Karpas-422 (cell line): ENCODE measurements around the gene DYNC1I1. TPM values are rescaled to one million over a fixed set of nuclear protein-coding genes. Genes with fewer than 3 reads are reported as not detected.
"Not testable (repeated sequence)": the region's sequence is repeated elsewhere in the genome, so short reads cannot be mapped to it uniquely, and the experiment has no call there.

Experiments
- DNase-seq: peaks from one replicate; pipeline ENCODE4 v3.0.0-alpha.2; 2015
- H2AFZ ChIP-seq: fragments of 200-600 bp; sonication (generic); 2 replicates; pipeline ENCODE4 v1.6.1; 2014; ENCODE audit warnings: antibody characterized with exemption, low read length, mixed read lengths
- H3K27ac ChIP-seq: fragments of 200-600 bp; sonication (generic); 2 replicates; pipeline ENCODE4 v1.5.1; 2014; ENCODE audit warnings: mild to moderate bottlenecking, low read length, moderate library complexity
- H3K27me3 ChIP-seq: fragments of 200-600 bp; sonication (generic); 2 replicates; pipeline ENCODE4 v1.6.1; 2014; ENCODE audit warnings: low read length, mixed read lengths
- H3K36me3 ChIP-seq: fragments of 200-600 bp; sonication (generic); 2 replicates; pipeline ENCODE4 v1.6.1; 2014; ENCODE audit warnings: low read length, mixed read lengths; ENCODE audit not compliant: insufficient read depth
- H3K4me1 ChIP-seq: fragments of 200-600 bp; sonication (generic); 2 replicates; pipeline ENCODE4 v1.6.1; 2014; ENCODE audit warnings: mild to moderate bottlenecking, low read length, mixed read lengths
- H3K4me2 ChIP-seq: fragments of 200-600 bp; sonication (generic); 2 replicates; pipeline ENCODE4 v1.6.1; 2014; ENCODE audit warnings: low read length, low read depth, mild to moderate bottlenecking; ENCODE audit not compliant: poor library complexity, severe bottlenecking
- H3K4me3 ChIP-seq: fragments of 200-600 bp; sonication (generic); 2 replicates; pipeline ENCODE4 v1.5.1; 2014; ENCODE audit warnings: mild to moderate bottlenecking, antibody characterized with exemption, low read length, mixed read lengths
- H3K79me2 ChIP-seq: fragments of 200-600 bp; sonication (generic); 2 replicates; pipeline ENCODE4 v1.6.1; 2014; ENCODE audit warnings: mild to moderate bottlenecking, low read length, mixed read lengths
- H3K9ac ChIP-seq: fragments of 200-600 bp; sonication (generic); 2 replicates; pipeline ENCODE4 v1.6.0; 2014; ENCODE audit warnings: low read length
- H3K9me2 ChIP-seq: fragments of 200-600 bp; sonication (generic), shearing (Covaris generic); replicated peaks from 2 replicates; pipeline ENCODE4 v1.6.0; 2014; ENCODE audit warnings: mild to moderate bottlenecking, low read length, moderate library complexity; ENCODE audit not compliant: insufficient read depth
- H3K9me3 ChIP-seq: fragments of 300-700, 200-600 bp; sonication (generic); 2 replicates; pipeline ENCODE4 v1.6.1; 2014; ENCODE audit warnings: low read length, mixed read lengths
- H4K20me1 ChIP-seq: fragments of 200-600 bp; sonication (generic); 2 replicates; pipeline ENCODE4 v1.6.1; 2014; ENCODE audit warnings: mild to moderate bottlenecking, antibody characterized with exemption, low read length, low read depth; ENCODE audit not compliant: insufficient read depth
- total RNA-seq: library from RNA; depleted of rRNA; stranded (reverse); fragments of >200 nt; shearing (Covaris generic); gene quantifications from 2 replicates; pipeline ENCODE4 v1.2.3, GENCODE V29; 2014; ENCODE audit warnings: low replicate concordance

DYNC1I1 gene
- total RNA-seq, 1 experiment from 2014 or later: not detected

DNA sequence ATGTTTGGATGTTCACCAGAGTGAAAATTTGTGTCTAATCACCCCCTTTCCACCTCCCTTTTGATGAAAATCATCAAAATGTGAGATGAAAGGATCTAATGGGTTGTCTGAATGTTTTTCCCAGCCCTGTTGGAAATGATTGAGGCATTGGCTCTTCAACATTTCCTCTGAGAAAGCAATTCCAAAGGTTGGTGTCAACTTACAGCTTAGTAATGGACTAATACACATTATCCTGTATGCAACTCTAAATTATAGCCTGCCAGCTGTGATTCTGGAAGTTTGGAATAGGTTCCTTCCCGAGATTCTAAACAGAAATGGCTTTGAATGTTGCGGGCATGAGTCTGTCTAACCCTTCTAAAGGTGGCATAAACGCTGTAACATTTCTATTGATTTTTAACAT lies 152.9 kb downstream of the DYNC1I1 start:
- H3K4me1 ChIP-seq: no peaks in the 10 kb centered on the region
- H3K4me3 ChIP-seq: no peak overlapping the region
- no peak overlapping the region for H3K4me2 ChIP-seq
- H3K79me2 ChIP-seq: no peaks in the 10 kb centered on the region
- no peak overlapping the region for H2AFZ ChIP-seq
- no peaks in the 10 kb centered on the region for H4K20me1 ChIP-seq
- no peak overlapping the region for H3K27ac ChIP-seq
- no peaks in the 10 kb centered on the region for H3K9me2 ChIP-seq
- no peak for DNase-seq
- no peaks in the 10 kb centered on the region for H3K9me3 ChIP-seq
- H3K9ac ChIP-seq: no peak overlapping the region
- no peaks in the 10 kb centered on the region for H3K27me3 ChIP-seq
- H3K36me3 ChIP-seq: no peaks in the 10 kb centered on the region

GRCh38 chr7:95925971-95926370 lies 153.6 kb downstream of the DYNC1I1 start:
- no peaks in the 10 kb centered on the region for H3K27me3 ChIP-seq
- no peak overlapping the region for H2AFZ ChIP-seq
- no peak overlapping the region for H3K27ac ChIP-seq
- no peak overlapping the region for H3K4me3 ChIP-seq
- no peaks in the 10 kb centered on the region for H3K9me3 ChIP-seq
- no peaks in the 10 kb centered on the region for H4K20me1 ChIP-seq
- no peak overlapping the region for H3K9ac ChIP-seq
- no peak for DNase-seq
- H3K9me2 ChIP-seq: no peaks in the 10 kb centered on the region
- H3K79me2 ChIP-seq: no peaks in the 10 kb centered on the region
- H3K4me1 ChIP-seq: no peaks in the 10 kb centered on the region
- H3K4me2 ChIP-seq: no peak overlapping the region
- no peaks in the 10 kb centered on the region for H3K36me3 ChIP-seq

DNA sequence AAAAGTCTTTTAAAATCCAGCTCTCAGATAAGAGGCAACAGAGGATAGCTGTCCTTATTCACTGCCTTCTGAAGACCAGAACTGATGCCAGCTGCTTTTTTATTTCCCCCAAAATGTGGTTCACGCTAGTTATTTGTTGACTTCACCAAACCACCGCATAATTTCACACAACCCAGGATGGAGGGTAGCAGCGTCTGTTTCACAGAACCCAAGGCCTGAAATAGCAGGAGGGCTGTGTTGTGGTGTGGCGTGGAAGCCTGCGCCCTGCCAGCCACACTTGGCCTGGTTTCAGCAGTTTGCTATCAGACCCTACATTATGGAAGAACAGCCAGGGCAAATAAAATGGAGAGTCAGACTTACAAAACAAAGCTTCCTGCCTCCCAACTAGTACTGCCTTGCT lies 155.4 kb downstream of the DYNC1I1 start:
- Histone ChIP-seq H3K4me2 (no peak overlapping the region), H3K27ac (no peak overlapping the region), H3K9ac (no peak overlapping the region), H3K4me1 (no peaks in the 10 kb centered on the region), H3K9me3 (no peaks in the 10 kb centered on the region), H3K4me3 (no peak overlapping the region), H3K36me3 (no peaks in the 10 kb centered on the region), H3K27me3 (no peaks in the 10 kb centered on the region), H3K9me2 (no peaks in the 10 kb centered on the region), H2AFZ (no peak overlapping the region), H4K20me1 (no peaks in the 10 kb centered on the region), H3K79me2 (no peaks in the 10 kb centered on the region)
- DNase-seq: no peak

DNA sequence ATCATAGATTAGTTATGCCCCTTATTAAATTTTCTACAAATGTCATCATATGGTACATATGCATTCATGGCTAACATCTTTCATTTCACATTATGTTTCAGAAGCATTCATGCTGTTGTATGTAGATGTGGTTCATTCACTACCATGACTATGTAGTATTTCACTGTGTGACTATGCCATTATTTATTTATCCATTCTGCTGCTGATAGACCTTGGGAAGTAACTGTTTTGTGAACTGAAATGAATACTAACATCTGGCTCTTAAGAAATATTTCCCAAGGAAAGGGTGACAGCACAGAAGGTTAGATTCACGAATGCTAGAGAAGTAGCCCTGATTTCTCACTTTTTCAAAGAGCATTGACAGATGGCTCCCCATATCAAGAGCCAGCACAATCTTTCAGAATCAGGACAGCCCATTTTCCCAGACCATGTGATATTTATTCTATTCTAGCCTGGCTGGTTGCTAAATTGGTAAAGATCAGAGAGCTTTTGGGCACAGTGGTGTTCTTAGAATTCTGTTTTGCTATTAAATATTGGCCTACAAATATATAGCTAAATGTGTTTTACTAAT lies 157.4 kb downstream of the DYNC1I1 start:
- DNase-seq: no peak
- H3K9me2 ChIP-seq: no peaks in the 10 kb centered on the region
- no peaks in the 10 kb centered on the region for H3K79me2 ChIP-seq
- no peaks in the 10 kb centered on the region for H3K4me1 ChIP-seq
- H4K20me1 ChIP-seq: no peaks in the 10 kb centered on the region
- H2AFZ ChIP-seq: no peak overlapping the region
- H3K9me3 ChIP-seq: no peaks in the 10 kb centered on the region
- no peak overlapping the region for H3K27ac ChIP-seq
- no peaks in the 10 kb centered on the region for H3K27me3 ChIP-seq
- H3K4me2 ChIP-seq: no peak overlapping the region
- H3K9ac ChIP-seq: no peak overlapping the region
- no peaks in the 10 kb centered on the region for H3K36me3 ChIP-seq
- H3K4me3 ChIP-seq: no peak overlapping the region

DNA sequence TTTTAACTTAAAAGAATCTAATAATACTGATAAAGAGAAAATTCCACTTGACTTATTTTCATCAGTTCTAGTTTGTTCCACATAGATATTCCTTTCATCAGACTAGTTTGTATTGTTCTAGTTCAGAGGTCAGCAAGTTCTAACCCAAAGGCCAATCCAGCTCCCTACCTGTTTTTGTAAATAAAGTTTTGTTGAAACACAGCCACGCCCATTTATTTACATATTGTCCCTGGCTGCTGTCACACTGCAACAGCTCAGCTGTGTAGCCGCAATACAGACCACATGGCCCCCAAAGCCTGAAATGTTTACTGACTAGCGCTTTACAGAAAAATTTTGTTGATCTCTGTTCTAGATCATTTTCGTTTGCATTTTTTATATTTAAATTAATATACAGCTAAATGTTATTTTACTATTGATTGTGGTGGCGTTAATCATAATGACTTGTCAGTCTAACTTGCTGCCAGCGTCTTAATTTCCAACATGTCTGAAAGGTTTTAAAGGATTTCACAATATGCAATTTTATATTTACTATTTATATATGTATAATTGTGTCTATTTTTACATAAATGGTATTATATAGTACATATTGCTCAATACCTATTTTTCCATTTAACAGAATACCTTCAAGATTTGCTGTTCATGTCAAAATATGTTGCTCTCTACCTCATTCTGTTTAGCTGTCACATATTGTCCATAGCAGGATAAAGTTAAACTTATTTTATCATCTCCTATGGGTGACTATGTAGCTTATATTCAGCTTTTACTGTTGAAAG lies 159.3 kb downstream of the DYNC1I1 start:
- DNase-seq: no peak
- Histone ChIP-seq H3K9me2 (no peaks in the 10 kb centered on the region), H3K4me2 (no peak overlapping the region), H3K27ac (no peak overlapping the region), H3K9me3 (no peaks in the 10 kb centered on the region), H3K36me3 (no peaks in the 10 kb centered on the region), H3K79me2 (no peaks in the 10 kb centered on the region), H3K9ac (no peak overlapping the region), H3K4me3 (no peak overlapping the region), H3K27me3 (no peaks in the 10 kb centered on the region), H2AFZ (no peak overlapping the region), H3K4me1 (no peaks in the 10 kb centered on the region), H4K20me1 (no peaks in the 10 kb centered on the region)

GRCh38 chr7:95933618-95934017 lies 161.3 kb downstream of the DYNC1I1 start:
- Histone ChIP-seq H3K9me3 (no peaks in the 10 kb centered on the region), H4K20me1 (no peaks in the 10 kb centered on the region), H3K9me2 (no peaks in the 10 kb centered on the region), H3K36me3 (no peaks in the 10 kb centered on the region), H3K4me3 (no peak overlapping the region), H2AFZ (no peak overlapping the region), H3K27ac (no peak overlapping the region), H3K9ac (no peak overlapping the region), H3K79me2 (no peaks in the 10 kb centered on the region), H3K27me3 (no peaks in the 10 kb centered on the region), H3K4me1 (no peaks in the 10 kb centered on the region), H3K4me2 (no peak overlapping the region)
- DNase-seq: no peak

GRCh38 chr7:95944867-95945266 lies 172.5 kb downstream of the DYNC1I1 start:
- not testable (repeated sequence) for H3K9me2 ChIP-seq, H3K79me2 ChIP-seq, H3K36me3 ChIP-seq

GRCh38 chr7:95950698-95951097 lies 178.3 kb downstream of the DYNC1I1 start:
- H2AFZ ChIP-seq: no peak overlapping the region
- H3K27me3 ChIP-seq: no peaks in the 10 kb centered on the region
- H4K20me1 ChIP-seq: no peaks in the 10 kb centered on the region
- no peaks in the 10 kb centered on the region for H3K9me3 ChIP-seq
- no peak overlapping the region for H3K27ac ChIP-seq
- H3K79me2 ChIP-seq: no peaks in the 10 kb centered on the region
- no peaks in the 10 kb centered on the region for H3K9me2 ChIP-seq
- H3K4me3 ChIP-seq: no peak overlapping the region
- no peak for DNase-seq
- no peaks in the 10 kb centered on the region for H3K36me3 ChIP-seq
- no peak overlapping the region for H3K4me2 ChIP-seq
- no peaks in the 10 kb centered on the region for H3K4me1 ChIP-seq
- H3K9ac ChIP-seq: no peak overlapping the region

More at GRCh38 chr7:95944867-95945266, 172.5 kb downstream of the DYNC1I1 start:
- H3K4me1 ChIP-seq, H3K9ac ChIP-seq, H3K27me3 ChIP-seq, DNase-seq, H2AFZ ChIP-seq, H4K20me1 ChIP-seq, H3K27ac ChIP-seq, H3K4me2 ChIP-seq, H3K9me3 ChIP-seq, H3K4me3 ChIP-seq: not testable (repeated sequence)
